Stimulated activated CD4-positive, alpha-beta T cell treated with anti-CD3 and anti-CD28 coated beads, TNF-alpha, amount 100 ng/mL, for 48 hours (primary cell): ENCODE data around the gene OFD1.
A peak's percentile ranks its signal among the peaks of the same experiment; 100 is the strongest.

Experiments
- DNase-seq, 3 donors: peaks; one replicate each; pipeline ENCODE4 v3.0.0-alpha.2; 2020; ENCODE audit warnings: low read depth in 3 of 3

OFD1 gene, protein sequence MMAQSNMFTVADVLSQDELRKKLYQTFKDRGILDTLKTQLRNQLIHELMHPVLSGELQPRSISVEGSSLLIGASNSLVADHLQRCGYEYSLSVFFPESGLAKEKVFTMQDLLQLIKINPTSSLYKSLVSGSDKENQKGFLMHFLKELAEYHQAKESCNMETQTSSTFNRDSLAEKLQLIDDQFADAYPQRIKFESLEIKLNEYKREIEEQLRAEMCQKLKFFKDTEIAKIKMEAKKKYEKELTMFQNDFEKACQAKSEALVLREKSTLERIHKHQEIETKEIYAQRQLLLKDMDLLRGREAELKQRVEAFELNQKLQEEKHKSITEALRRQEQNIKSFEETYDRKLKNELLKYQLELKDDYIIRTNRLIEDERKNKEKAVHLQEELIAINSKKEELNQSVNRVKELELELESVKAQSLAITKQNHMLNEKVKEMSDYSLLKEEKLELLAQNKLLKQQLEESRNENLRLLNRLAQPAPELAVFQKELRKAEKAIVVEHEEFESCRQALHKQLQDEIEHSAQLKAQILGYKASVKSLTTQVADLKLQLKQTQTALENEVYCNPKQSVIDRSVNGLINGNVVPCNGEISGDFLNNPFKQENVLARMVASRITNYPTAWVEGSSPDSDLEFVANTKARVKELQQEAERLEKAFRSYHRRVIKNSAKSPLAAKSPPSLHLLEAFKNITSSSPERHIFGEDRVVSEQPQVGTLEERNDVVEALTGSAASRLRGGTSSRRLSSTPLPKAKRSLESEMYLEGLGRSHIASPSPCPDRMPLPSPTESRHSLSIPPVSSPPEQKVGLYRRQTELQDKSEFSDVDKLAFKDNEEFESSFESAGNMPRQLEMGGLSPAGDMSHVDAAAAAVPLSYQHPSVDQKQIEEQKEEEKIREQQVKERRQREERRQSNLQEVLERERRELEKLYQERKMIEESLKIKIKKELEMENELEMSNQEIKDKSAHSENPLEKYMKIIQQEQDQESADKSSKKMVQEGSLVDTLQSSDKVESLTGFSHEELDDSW

DNA sequence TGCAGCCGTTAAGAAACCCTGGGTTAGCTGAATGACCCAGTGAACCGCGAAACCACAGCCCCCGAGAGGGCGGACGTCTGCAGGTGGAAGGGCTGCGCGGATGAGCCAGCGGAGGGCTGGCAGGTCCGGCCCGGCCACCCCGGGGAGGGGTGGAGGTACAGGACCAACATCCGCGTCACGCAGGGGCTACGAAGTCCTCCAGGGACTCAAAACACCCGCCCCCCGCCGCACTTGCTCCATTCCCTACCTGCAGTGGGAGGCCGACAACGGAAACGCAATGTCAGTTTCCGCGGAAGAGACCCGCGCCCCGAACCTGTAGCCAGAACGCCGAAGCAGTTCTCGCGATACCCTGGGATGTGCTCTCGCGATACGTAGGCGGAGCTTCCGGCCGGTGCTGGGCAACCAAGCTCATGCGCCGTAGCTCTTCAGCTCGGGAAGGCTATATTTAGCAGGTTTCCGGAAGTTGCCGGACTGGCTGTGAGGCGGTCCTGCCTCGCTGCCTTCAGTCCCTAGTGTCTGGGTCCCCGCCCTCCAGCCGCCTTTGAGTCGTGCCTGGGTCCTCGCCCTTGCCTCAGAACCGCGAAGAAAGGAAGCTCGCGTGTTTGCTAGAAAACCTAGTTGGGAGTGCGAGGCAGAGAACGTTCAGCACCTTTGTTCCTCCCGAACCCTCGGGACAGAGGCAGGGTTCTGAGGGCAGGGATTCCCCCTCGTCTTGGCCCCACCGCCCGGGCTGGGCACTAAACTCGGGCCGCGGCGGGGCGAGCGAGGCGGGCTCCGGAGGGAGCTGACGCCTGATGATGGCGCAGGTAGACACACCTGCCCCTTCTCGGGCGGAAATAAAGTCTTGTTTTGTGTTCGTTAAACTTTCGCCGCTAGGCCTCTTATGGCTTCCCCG, at the start of gene OFD1, which contains the start of gene TRAPPC2:
Gene OFD1, plus strand, starts transcription at position 471 of the 895 bp plus-strand sequence. Its CDS starts 324 bp downstream, at position 795.
Gene TRAPPC2, minus strand, starts transcription at position 343 of the 895 bp plus-strand sequence. CDS start 14,657 bp downstream, outside the sequence.
- DNase-seq, result peak; percentile 75 to 84 (median 82)

DNA sequence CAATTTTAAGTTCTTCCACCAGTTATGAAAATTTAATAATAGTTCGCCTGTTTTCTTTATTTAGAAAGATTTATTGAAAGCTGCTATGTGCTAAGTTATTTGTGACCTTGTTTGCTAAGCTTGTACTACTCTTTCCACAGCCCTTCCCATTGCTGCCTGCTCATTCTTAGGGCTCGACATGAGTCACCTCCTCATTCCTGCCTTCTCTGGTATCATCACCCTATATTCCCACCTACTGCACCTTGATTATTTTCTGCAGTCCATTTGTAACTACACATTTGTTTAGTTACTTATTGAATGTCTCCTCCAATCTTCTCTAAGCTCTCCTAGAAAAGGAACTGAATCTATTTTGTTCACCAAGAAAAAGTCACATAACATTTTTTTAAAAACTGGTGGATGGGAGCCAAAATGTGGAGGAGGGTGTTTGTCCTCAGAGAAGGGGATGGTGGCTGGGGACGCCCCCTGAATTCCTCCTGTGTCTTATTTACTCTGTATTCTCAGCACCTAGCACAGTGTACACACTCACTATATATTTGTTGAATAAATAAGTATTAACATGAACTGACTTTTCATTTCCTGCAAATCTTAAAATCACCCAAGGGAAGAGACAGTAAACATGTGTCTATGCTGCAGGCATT, 49.3 kb upstream of the OFD1 start:
- no peak for DNase-seq

DNA sequence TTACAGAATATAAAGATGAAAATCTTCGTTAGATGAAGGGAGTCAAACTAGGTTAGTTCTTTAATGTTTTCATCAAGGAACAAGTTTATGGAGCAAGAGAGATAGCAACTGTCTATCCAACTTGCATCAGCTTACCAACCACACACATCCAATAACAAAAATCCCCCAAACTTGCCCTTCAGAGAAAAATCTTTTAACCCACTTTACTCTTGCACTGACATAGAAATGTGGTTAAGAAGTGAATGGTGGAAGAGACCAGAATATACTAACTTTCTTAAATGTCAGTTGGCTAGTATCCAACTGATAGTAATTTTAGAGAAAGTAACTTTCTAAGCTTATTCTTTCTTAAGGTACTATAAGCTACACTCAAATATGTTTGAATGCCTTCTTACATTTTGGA, 47.3 kb upstream of the OFD1 start:
- DNase-seq, result no peak

DNA sequence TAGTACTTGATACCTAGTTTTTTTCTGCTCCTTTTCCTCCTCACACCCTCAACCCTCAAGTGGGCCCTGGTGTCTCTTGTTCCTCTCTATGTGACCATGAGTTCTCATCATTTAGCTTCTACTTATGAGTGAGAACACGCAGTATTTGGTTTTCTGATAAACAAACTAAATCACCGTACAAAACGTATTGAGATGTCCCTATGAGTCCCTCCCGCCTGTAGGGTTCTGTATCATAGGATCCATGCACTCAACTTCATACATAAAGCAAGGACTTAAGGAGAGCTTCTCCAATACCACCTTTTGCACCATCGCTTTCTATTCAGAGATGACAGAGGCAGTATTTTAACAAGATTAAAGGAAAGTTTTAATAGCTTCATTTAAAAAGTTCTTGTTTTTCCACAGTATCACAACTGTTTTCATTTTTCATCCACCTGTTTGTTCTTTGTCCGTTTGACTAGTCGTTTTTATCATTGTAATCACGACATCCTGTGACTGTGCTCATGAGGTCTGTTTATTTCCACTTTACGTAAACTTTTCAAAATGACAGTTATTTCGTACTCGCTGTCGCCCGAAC, 46.1 kb upstream of the OFD1 start:
- DNase-seq, result no peak

DNA sequence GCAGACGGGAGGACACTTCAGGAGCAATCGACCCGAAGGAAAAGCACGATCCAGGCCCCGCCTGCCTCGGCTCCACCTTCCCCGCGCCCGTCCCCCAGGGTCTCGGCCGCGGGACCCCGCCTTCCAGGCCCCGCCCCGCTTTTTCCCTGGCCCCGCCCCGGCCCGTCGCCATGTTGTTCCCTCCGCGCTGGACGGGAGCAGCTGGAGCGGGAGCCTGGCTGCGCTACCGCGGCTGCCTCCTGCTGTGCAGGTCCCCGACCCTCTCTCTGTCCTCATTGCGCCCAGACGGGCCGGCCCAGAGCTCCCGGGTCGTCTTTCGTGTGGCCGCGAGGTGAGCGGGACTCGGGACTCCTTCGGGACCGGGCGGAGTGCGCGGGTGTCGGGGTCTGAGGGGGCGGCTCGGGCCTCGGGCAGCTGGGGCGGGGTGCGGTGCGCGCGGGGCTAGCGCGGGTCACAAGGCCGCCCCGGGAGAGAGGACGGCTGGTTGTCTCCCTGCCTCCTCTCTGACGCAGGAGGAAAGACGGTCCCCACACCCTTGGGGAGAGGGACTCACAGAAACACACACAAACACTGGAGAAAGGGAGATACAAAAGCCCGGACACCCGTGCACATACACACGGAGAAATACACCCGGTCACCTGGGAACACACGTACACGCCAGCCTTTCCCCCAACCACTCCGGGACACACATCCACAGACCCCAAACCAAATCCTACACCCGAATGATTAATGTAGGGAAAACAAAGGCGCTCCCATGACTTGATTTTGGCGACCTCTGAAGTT, 45.4 kb upstream of the OFD1 start, which contains the start of gene RAB9A:
Gene RAB9A, plus strand, starts transcription at position 171 of the 783 bp plus-strand sequence. CDS start 19,619 bp downstream, outside the sequence.
- DNase-seq, result peak; percentile 63 to 76 (median 69)

DNA sequence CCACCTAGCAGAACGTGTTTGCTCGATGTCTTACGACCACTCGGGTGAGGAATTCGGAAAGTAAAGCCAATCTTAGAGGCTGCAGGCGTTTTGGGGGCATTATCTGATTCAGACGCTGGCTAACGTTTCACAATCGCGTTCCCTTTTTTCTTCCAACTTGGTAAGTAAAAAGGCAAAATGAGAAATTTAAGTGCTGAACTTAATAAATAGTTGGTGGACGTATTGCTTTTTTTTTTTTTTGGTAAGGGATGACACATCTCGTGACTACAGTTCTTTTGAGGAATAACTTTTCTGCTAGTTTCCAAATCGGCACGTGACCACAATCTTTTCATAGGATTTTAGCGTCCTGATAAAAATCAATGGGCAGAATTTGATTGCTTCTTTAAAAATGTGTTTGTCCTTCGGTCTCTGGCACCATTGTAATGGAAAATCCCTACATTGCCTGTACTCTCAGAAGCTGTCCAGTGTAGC, 44.8 kb upstream of the OFD1 start:
- DNase-seq, result no peak

DNA sequence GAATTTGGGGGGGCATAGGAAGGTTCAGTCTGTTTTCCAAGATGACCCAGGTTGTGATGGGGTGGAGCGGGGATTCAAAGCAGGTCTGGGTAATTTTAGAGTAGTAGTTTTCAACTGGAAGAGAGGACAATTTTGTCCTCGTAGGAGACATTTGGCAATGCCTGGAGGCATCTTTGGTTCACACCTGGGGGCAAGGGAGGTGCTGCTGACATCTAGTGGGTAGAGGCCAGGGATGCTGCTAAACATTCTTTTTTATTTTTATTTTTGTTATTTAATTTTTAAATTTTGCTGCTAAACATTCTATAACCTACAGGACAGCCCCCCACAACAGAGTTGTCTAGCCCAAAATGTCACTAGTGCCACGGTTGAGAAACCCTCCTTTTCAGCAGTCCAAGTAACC, 43.7 kb upstream of the OFD1 start:
- DNase-seq, result no peak

DNA sequence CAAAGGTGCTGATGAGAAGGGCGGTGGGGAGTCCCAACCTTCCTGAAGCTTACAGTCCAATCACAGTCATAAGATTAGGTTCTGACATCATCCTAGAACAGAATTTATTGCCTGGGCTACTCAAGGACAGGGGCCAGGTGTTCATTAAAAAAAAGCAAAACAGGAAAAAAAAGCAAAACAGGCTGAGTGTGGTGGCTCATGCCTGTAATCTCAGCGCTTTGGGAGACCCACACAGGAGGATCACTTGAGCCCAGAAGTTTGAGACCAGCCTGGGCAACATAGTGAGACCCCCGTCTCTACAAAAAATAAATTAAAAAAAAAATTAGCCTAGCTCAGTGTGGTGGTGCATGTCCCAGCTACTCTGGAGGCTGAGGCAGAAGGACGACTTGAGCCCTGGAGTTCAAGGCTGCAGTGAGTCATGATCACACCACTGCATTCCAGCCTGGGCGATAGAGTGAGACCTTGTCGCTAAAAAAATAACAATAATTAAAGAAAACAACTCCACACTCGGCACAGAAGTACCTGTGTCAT, 42.6 kb upstream of the OFD1 start:
- DNase-seq, result no peak

DNA sequence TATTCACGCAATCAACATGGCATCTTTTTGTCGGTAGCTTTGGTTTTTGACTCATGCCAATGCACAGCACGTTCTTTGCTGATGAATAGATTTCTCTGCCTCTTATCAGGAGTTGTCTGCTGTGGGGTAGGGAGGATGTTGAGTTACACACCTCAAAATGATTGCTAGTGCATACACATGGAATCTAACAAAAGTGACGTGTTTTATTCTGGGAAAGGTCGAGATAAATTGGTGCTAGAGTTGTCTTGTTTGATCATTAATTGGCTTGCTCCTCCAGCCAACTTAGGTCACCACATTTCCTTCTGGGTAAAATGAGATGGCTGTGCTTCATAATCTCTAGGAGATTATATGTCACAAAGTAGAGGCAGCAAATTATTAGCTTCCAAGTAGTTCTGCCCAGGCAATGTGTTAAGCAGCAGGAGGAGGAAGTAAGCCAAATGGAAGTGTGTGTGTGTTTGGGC, 41.7 kb upstream of the OFD1 start:
- DNase-seq, result no peak

DNA sequence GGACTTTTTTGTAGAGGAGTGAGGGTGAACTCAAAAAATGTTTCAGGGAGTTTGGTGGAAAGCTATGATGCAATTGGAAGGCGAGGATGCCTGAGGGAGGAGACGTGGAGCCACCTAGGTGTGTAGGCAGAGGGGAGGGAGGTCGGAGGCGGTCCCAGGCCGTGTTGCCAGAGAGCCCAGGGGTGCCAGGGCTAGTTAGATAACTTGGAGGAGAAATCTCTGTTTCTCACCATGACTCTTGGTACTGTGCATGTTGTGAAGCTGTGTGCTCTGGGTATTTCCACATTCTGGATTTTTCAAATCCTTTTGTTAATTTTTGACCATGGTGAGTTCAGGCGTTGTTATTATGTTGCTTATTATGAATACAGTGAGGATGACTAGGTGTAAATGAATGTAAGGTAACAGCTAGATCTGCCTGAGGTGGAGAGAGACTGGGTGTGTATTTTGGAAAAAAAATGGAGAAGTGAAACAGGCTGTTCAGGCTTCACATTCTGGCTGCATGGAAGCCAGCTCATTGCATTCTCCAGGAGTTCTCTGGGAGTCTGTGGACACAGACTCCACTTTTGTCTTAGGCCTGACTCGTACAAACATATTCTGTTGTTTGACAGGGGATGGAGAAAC, 41.1 kb upstream of the OFD1 start:
- no peak for DNase-seq

DNA sequence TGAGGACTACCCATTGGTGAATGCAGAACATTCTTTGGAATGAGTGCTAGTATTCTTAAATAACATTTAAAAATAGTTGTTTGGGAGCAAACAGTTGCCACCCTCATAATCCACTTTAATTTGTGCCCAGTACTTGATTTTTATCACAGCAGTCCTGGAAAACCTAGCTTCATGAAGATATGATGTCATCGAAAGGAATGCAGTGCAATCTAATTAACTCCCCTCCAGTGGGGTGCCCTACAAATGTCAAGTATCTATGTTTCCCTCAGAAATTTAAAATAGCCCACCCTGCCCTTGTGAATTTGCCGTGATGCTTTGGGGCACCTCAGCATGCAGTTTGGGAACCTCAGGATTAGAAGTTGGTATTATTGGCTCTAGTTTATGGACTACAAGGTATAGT, 40.2 kb upstream of the OFD1 start:
- DNase-seq, result no peak

DNA sequence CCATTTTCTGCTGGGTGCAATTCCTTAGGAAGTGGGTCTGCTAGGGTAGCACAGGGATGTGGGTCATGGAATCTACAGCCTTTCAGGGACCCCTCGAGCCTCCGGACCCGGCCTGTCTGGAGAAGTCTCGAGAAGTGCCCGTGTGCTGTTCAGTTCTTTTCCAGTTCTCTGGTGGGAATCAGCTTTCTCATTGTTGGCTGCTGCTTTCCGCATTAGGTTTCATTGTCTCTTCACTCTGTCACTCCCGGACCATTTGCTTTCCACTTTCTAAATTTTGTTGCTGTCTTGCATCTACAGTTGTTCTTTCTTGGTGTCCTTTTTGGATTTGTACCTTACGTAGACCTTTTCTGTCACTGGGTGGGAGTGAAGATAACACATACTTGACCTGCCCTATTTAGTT, 39.6 kb upstream of the OFD1 start:
- DNase-seq, result no peak

DNA sequence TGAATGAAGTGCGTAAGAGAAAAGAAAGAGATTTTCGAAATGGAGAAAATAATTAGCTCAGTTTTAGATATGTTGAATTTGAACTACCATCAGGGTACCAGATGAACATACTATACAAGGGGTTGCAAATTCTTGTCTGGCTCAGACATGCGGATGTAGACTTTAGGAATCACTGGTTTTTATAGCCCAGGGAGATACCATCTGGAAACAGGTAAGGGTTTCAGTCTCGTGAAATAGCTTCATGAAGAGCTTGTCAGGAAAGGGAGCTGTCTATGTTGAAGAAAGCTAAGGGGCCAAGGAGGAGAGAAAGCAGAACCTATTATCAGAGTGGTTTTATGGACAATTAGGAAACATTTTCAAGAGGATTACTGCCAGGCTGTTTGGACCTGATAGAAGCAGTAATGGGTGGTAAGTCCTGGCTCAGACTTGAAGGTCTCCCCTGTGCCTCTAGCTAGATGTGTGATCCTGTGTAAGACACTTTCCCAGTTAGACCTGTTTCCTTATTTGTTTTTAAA, 38.9 kb upstream of the OFD1 start:
- no peak for DNase-seq

DNA sequence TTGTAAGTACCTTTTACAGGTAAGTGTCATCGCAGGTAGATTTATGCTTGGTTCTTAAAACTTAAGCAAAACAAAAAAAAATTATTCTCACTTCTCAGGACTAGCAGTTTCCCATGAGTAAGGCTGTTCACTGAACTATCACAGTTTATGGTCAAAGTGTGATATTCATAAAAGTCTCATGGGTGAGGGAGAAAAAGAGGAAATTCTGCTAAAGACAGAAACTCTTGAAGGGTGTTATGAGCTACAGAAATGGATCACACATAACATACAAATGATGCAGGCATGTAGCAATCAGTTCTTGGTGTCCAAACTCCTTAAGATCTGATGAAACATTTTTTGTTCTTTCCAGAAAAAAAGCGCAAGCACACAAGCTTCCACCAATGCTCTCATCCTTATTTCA, 37.1 kb upstream of the OFD1 start:
- DNase-seq, result no peak

DNA sequence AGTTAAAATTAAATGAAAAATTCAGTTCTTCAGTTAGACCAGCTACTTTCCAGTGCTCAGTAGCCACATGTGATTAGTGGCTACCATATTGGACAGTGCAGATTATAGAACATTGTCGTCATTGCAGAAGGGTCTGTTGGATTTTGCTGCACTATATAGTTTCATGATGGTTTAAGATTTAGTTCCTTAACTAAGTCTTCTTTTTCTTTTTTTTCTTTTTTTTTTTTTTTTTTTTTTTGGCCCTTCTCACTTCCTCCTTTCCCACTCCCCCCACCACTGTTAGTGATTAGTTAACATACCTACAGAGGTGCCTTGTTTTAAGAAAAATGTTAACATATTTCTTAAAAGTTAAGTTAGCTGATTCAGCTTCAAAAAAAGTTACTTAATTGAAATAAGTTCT, 36.6 kb upstream of the OFD1 start:
- DNase-seq, result no peak

DNA sequence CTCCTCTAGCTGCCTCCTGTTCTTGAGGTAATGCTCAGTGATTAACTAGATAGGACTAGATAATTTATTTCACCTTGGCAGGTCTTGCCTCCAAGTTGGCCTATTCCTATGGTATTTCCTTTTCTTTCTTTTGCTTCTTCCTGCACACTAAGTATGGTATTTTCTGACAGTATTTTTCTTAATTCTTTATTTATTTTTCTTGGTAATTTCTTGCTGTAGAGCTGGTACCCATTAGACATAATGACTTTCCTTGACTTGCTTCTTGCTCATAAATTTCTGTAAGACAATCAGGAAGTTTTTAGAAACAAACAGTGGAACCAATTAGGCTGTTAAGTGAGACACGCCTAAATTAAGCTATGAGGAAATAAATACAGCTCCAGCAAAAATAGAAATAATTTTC, 36.1 kb upstream of the OFD1 start:
- DNase-seq, result no peak

DNA sequence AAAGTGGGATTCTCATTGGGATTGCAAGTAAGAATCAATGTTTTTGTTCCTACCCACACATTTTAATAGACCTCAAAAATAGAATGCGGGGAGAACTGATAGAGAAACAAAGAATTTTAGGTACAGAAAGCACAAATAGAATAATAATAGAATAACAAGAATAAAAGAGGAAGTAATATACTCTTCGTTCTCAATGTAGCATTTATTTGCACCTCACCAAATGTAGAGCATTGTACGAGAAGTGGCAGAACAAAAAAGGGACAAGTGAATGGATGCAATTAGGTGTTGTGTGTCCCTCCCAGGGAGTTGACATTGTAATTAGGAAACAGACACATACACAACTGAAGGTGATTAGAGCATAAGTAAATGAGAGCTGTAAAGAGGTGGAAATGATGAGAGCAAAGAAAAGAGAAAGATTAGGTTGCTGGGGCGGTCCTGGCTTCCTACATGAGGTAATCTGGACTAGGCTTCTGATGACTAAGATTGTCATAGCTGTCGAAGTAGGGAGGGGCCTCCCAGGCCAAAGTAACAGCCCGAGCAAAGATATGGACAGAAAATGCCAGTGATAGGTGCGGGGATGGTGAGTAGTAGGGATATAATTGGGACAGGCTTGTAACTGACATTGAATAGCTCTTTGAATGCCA, 35.2 kb upstream of the OFD1 start:
- no peak for DNase-seq

DNA sequence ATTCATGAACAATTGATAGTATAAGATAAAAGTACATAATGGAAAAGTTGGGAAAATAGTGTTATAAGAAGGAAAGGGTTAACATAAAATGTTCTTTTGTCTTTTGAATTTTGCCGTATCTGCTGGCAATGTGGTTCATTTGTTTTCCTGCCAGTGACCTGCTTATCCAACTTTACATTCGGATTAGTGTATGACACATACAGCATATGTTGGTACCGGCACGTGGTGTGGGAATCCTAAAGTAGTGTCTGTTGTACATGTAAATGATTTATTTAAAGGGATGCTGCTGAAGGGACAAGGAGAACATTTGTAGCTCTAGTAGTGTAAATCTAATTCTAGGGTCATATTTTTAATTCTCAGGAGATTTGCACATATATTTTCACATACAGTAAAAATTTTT, 34.2 kb upstream of the OFD1 start:
- DNase-seq, result no peak
